Nephron progenitor cell (in vitro differentiated cells): Measurements from ENCODE around the gene PMM2.
"Not testable (repeated sequence)": the region's sequence is repeated elsewhere in the genome, so short reads cannot be mapped to it uniquely, and the experiment has no call there.

Source experiments
- DNase-seq: peaks from one replicate; pipeline ENCODE4 v3.0.0; 2021
- H3K27ac Mint-ChIP-seq: 2 replicates; pipeline ENCODE4 v1.8.0; 2021; ENCODE audit warnings: mild to moderate bottlenecking, moderate library complexity, mixed read lengths
- H3K27me3 Mint-ChIP-seq: 2 replicates; pipeline ENCODE4 v1.8.0; 2021; ENCODE audit warnings: mild to moderate bottlenecking, low read depth, mixed read lengths; ENCODE audit not compliant: poor library complexity
- H3K36me3 Mint-ChIP-seq: 2 replicates; pipeline ENCODE4 v1.8.0; 2021; ENCODE audit warnings: low read depth, mixed read lengths
- H3K4me1 Mint-ChIP-seq: 2 replicates; pipeline ENCODE4 v1.8.0; 2021; ENCODE audit warnings: mixed read lengths
- H3K4me3 Mint-ChIP-seq: 2 replicates; pipeline ENCODE4 v1.8.0; 2021; ENCODE audit warnings: mild to moderate bottlenecking, moderate library complexity, mixed read lengths
- H3K9me3 Mint-ChIP-seq: 2 replicates; pipeline ENCODE4 v1.8.0; 2021; ENCODE audit warnings: mild to moderate bottlenecking, moderate library complexity, mixed read lengths
- CTCF ChIP-seq: fragments of 200-600 bp; sonication (generic); IDR thresholded peaks from 2 replicates; pipeline ENCODE4 v1.5.0; 2021; ENCODE audit warnings: antibody characterized with exemption

Gene PMM2

DNA sequence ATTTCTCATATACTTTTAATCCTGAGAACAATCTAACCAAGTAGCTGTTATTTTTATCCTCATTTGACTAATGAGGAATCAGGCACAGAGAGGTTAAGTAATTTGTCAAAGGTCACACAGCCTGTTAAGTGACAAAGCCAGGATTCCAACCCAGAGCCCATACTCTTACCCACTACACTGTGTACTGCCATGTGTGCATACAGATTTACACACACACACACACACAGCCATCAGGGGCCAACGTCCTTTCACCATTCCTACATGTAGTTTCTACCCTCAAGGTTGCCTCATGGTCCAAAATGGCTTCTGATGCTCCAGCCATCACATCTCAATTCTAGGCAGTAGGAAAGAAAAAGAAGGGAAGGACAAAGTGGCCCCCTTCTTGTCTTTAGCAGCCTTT, 22.3 kb upstream of the PMM2 start:
- Mint-ChIP-seq H3K36me3 (peaks cover 61% of the 10 kb centered on the region), H3K4me1 (no peaks in the 10 kb centered on the region), H3K9me3 (peaks cover 3% of the 10 kb centered on the region)

GRCh38 chr16:8776129-8776584, 21.5 kb upstream of the PMM2 start:
- H3K9me3 Mint-ChIP-seq, result peaks cover 3% of the 10 kb centered on the region
- H3K27me3 Mint-ChIP-seq, result peaks cover 6% of the 10 kb centered on the region
- TF ChIP-seq CTCF, result no peak
- H3K4me3 Mint-ChIP-seq, result no peak overlapping the region
- peaks cover 66% of the 10 kb centered on the region for H3K36me3 Mint-ChIP-seq
- peaks cover 6% of the 10 kb centered on the region for H3K4me1 Mint-ChIP-seq
- DNase-seq, result no peak
- H3K27ac Mint-ChIP-seq, result no peak overlapping the region

More for the DNA sequence above, 22.3 kb upstream of the PMM2 start:
- Mint-ChIP-seq H3K27me3 (peaks cover 6% of the 10 kb centered on the region), H3K4me3 (no peak overlapping the region), H3K27ac (no peak overlapping the region)
- DNase-seq, result no peak
- no peak for TF ChIP-seq CTCF

- Mint-ChIP-seq H3K36me3 (peaks cover 64% of the 10 kb centered on the region), H3K27ac (no peak overlapping the region), H3K9me3 (peaks cover 3% of the 10 kb centered on the region), H3K4me1 (peaks cover 10% of the 10 kb centered on the region), H3K27me3 (peaks cover 6% of the 10 kb centered on the region), H3K4me3 (no peak overlapping the region)
- no peak for TF ChIP-seq CTCF
- DNase-seq, result no peak
These were observed 20.4 kb upstream of the PMM2 start for GRCh38 chr16:8777217-8777616.

GRCh38 chr16:8781797-8782196, 15.8 kb upstream of the PMM2 start:
- no peak overlapping the region for H3K27ac Mint-ChIP-seq
- DNase-seq, result no peak
- H3K36me3 Mint-ChIP-seq, result peaks cover 43% of the 10 kb centered on the region
- no peak for TF ChIP-seq CTCF
- H3K9me3 Mint-ChIP-seq, result peaks cover 3% of the 10 kb centered on the region
- peaks cover 28% of the 10 kb centered on the region for H3K4me1 Mint-ChIP-seq
- H3K4me3 Mint-ChIP-seq, result no peak overlapping the region
- peaks cover 7% of the 10 kb centered on the region for H3K27me3 Mint-ChIP-seq

GRCh38 chr16:8782673-8783072, 15.0 kb upstream of the PMM2 start:
- H3K27ac Mint-ChIP-seq, result no peak overlapping the region
- H3K4me1 Mint-ChIP-seq, result peaks cover 28% of the 10 kb centered on the region
- no peak overlapping the region for H3K4me3 Mint-ChIP-seq
- H3K27me3 Mint-ChIP-seq, result peaks cover 7% of the 10 kb centered on the region
- TF ChIP-seq CTCF, result no peak
- no peaks in the 10 kb centered on the region for H3K9me3 Mint-ChIP-seq
- H3K36me3 Mint-ChIP-seq, result peaks cover 36% of the 10 kb centered on the region
- no peak for DNase-seq

GRCh38 chr16:8785408-8785807, 12.2 kb upstream of the PMM2 start:
- H3K9me3 Mint-ChIP-seq, result no peaks in the 10 kb centered on the region
- DNase-seq, result no peak
- no peak for TF ChIP-seq CTCF
- H3K36me3 Mint-ChIP-seq, result peaks cover 26% of the 10 kb centered on the region
- H3K4me1 Mint-ChIP-seq, result peaks cover 28% of the 10 kb centered on the region
- no peak overlapping the region for H3K4me3 Mint-ChIP-seq
- peaks cover 4% of the 10 kb centered on the region for H3K27me3 Mint-ChIP-seq
- H3K27ac Mint-ChIP-seq, result no peak overlapping the region

DNA sequence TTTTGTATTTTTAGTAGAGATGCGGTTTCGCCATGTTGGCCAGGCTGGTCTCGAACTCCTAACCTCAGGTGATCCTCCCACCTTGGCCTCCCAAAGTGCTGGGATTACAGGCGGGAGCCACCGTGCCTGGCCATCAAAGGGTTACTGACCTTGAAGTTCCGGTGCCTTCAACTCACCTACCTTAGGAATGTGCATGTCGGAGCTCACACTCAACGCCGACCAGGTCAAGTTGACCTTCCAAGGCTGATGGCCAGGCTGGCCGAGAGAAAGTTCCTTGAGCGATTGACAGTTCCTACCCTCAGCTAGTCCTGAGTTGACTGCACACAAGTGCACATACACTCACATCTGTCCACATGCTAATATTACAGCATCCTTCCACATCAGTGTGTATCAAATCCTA, 11.3 kb upstream of the PMM2 start:
- not testable (repeated sequence) for H3K9me3 Mint-ChIP-seq, H3K27ac Mint-ChIP-seq, H3K27me3 Mint-ChIP-seq, DNase-seq, H3K4me3 Mint-ChIP-seq
- Mint-ChIP-seq H3K36me3 (peaks cover 19% of the 10 kb centered on the region), H3K4me1 (peaks cover 21% of the 10 kb centered on the region)
